Stimulated activated CD8-positive, alpha-beta memory T cell treated with anti-CD3 and anti-CD28 coated beads, Interleukin-2, amount 100 ng/mL, for 1 hour (primary cell): ENCODE measurements around the gene LRRC46.

ENCODE experiments used
- DNase-seq, 2 donors: peaks; one replicate each; pipeline ENCODE4 v3.0.0-alpha.2; 2020; ENCODE audit warnings: low read depth in 2 of 2

The LRRC46 gene

DNA sequence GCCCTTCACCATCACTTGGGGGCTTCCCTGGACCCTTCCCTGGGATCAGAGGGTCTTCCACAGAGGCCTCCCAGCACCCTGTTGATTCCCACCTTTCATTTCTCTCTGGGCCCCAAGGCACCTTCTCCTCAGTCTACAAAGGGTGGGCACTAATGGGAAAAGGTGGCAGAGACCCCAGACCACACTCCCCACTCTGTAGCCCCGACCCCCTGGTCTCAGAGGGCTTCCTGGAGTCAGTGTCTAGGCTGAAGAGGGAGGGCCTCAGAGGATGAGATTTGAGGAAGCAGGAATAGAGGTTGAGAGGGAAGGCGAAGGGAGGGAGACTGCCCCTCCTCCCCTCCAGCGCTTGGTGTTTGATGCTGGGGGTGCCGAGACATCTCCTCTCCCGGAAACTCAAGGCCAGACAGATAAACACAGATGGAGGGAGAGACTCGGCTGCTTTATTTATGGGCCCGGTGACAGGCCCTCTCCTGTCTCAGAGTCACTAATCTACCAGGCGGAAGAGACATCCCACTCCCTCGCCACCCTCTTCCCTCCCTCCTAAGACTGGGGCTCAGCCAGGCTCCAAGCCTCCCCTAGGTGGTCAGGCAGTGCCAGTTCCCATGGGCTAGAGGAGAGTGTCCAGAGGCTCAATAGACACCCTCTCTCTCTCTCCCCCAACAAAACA, 46.0 kb downstream of the LRRC46 start:
- DNase-seq: no peak

DNA sequence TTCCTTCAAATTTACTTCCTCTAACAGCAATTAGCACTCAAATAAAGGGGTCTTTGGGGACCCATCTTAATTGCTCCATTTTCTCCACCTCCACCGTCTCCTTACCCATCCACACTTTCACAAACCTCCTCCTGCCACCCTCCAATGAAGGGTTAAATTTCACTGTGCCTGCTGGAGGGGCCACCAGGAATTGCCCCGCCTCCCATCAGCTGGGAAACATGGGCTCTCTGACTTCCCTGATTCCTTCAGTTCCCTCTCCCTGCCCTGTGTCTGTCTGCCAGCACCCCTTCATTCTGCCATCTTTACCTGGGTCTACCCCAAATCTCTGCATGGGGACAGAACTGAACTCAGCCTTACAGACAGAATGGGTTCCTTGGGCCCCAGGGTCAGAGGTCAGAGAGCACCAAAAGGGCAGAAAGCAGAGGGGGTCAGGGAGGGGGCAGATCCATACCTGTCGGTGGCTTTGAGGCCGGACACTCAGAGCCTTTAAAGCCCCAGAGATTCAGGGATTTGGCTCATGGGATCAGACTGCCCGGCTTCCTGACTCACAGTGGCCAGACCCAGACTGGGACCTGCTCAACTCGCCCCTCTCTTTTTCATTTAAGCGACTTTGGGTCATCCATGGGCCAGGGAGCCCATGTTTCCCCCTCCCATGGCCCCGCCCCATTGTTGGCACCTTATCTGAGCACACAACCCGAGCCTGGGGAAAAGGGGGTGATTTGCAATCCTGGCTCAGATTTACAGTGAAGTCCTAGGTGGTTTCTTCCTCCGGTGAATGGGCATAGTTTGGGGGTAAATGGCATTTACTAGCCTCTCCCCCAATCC, 46.9 kb downstream of the LRRC46 start:
- DNase-seq: no peak

GRCh38 chr17:47879028-47879585, 47.6 kb downstream of the LRRC46 start:
- no peak for DNase-seq

GRCh38 chr17:47879776-47880454, 48.4 kb downstream of the LRRC46 start:
- no peak for DNase-seq

- DNase-seq: no peak
Measured at GRCh38 chr17:47882247-47882646, 50.8 kb downstream of the LRRC46 start.

- DNase-seq: no peak
Measured at GRCh38 chr17:47882695-47883588, 51.5 kb downstream of the LRRC46 start.

- no peak for DNase-seq
Measured at GRCh38 chr17:47883589-47884426, 52.3 kb downstream of the LRRC46 start.

- no peak for DNase-seq
Measured at GRCh38 chr17:47884427-47884740, 52.9 kb downstream of the LRRC46 start.

DNA sequence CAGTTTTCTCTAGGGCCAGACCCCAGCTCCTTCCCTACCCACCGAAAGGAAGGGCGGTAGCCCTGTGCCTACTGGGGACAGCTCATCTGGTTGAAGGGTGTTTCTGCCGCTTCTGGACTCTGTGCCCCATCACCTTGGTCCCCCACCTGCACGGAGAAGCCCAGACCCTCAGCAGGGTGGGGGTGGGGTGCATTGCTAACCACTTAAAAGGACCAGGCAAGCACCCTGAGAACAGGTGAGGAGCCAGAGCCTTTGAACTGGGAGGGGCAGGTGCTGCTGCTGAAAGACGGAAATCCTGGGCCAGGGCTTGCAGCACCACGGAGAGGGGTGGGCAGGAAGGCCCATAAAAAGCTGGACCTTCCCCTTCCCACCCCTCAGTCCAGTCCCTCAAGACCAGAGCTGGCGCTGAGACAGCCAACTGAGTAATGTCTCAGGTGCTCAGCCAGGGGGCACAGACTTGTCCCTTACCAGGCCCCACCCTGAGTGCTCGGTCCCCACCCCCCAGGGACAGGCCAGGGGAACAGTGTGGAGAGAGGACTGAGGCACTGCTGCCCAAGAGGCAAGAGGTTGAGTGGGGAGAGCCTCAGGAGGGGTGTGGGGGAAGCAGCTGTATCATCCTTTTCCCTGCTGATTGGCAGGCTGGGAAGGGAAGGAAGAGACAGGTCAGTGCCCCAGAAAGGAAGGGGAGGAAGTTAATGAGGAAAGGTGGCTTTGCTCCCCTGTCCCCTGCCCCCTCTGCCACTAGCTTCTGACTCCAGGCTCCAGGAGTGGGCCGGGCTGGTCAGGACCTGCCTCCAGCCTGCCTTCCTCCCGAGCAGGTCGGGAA, 53.6 kb downstream of the LRRC46 start:
- DNase-seq: no peak
